WTC11 (cell line): Measurements from ENCODE around the gene OXT. TPM values are rescaled to one million over a fixed set of nuclear protein-coding genes. Genes with fewer than 3 reads are reported as not detected.

Experiments
- ATAC-seq: fragments of 200-7000 bp; cut with Tn5 transposase; 2 replicates; pipeline ENCODE4 v1.10.0; 2021; ENCODE audit warnings: mild to moderate bottlenecking, moderate library complexity
- CTCF ChIA-PET: fragments of 300-600 bp; sonication (Branson Sonifier 250); formaldehyde crosslinking; loops from one replicate; lab custom pipeline; 2021; ENCODE audit warnings: antibody characterized with exemption; lab: Charles Lee
- POLR2A ChIA-PET: fragments of 350-600 bp; sonication (Branson Sonifier 250); formaldehyde crosslinking; loops from one replicate; lab custom pipeline; 2021; ENCODE audit warnings: antibody characterized with exemption; lab: Charles Lee
- DNase-seq: peaks from one replicate; pipeline ENCODE4 v3.0.0; 2021; ENCODE audit warnings: low spot score
- H3K27ac Mint-ChIP-seq: 2 replicates; pipeline ENCODE4 v1.8.0; 2021; ENCODE audit warnings: mixed read lengths
- H3K27me3 Mint-ChIP-seq: 2 replicates; pipeline ENCODE4 v1.8.0; 2021; ENCODE audit warnings: low read depth, mild to moderate bottlenecking, moderate library complexity, mixed read lengths
- H3K36me3 Mint-ChIP-seq: 2 replicates; pipeline ENCODE4 v1.8.0; 2021; ENCODE audit warnings: mixed read lengths
- H3K4me1 Mint-ChIP-seq: 2 replicates; pipeline ENCODE4 v1.8.0; 2022; ENCODE audit warnings: mixed read lengths
- H3K4me3 Mint-ChIP-seq: 2 replicates; pipeline ENCODE4 v1.8.0; 2021; ENCODE audit warnings: mild to moderate bottlenecking, moderate library complexity, mixed read lengths
- H3K9me3 Mint-ChIP-seq: 2 replicates; pipeline ENCODE4 v1.8.0; 2021; ENCODE audit warnings: mixed read lengths
- ATF6 ChIP-seq: sonication (generic); formaldehyde crosslinking; IDR thresholded peaks from 2 replicates; pipeline ENCODE4 v1.8.1; 2023; ENCODE audit warnings: mild to moderate bottlenecking, missing genetic modification reagents
- E2F5 ChIP-seq: sonication (generic); formaldehyde crosslinking; IDR thresholded peaks from 2 replicates; pipeline ENCODE4 v1.8.1; 2022; ENCODE audit warnings: mild to moderate bottlenecking, moderate library complexity, missing genetic modification reagents
- FOXJ3 ChIP-seq: sonication (generic); formaldehyde crosslinking; IDR thresholded peaks from 2 replicates; pipeline ENCODE4 v1.9.0; 2021; ENCODE audit warnings: missing genetic modification reagents, mild to moderate bottlenecking, borderline replicate concordance
- GABPB1 ChIP-seq: sonication (generic); formaldehyde crosslinking; IDR thresholded peaks from 2 replicates; pipeline ENCODE4 v1.8.1; 2023; ENCODE audit warnings: mild to moderate bottlenecking, missing genetic modification reagents
- JAZF1 ChIP-seq: fragments of 250-450 bp; sonication (Bioruptor Pico); IDR thresholded peaks from 2 replicates; pipeline ENCODE4 v1.9.0; 2021; ENCODE audit warnings: moderate library complexity, mild to moderate bottlenecking, inconsistent platforms
- KAT7 ChIP-seq: sonication (generic); formaldehyde crosslinking; IDR thresholded peaks from 2 replicates; pipeline ENCODE4 v1.8.1; 2023; ENCODE audit warnings: missing genetic modification reagents, mild to moderate bottlenecking, borderline replicate concordance
- NFYB ChIP-seq: sonication (generic); formaldehyde crosslinking; conservative IDR thresholded peaks from 2 replicates; pipeline ENCODE4 v1.8.0; 2022; ENCODE audit warnings: low read depth, missing genetic modification reagents
- NR1H2 ChIP-seq: sonication (generic); formaldehyde crosslinking; IDR thresholded peaks from 2 replicates; pipeline ENCODE4 v1.9.0; 2021; ENCODE audit warnings: mild to moderate bottlenecking, moderate library complexity, missing genetic modification reagents
- PRRX2 ChIP-seq: fragments of 250-450 bp; sonication (Bioruptor Pico); IDR thresholded peaks from 2 replicates; pipeline ENCODE4 v1.8.0; 2021; ENCODE audit warnings: mild to moderate bottlenecking
- RELA ChIP-seq: sonication (generic); formaldehyde crosslinking; IDR thresholded peaks from 2 replicates; pipeline ENCODE4 v1.8.1; 2022; ENCODE audit warnings: missing genetic modification reagents, mild to moderate bottlenecking, borderline replicate concordance
- TEAD1 ChIP-seq: sonication (generic); formaldehyde crosslinking; IDR thresholded peaks from 2 replicates; pipeline ENCODE4 v1.8.0; 2022; ENCODE audit warnings: mild to moderate bottlenecking, missing genetic modification reagents
- USF1 ChIP-seq: sonication (generic); formaldehyde crosslinking; IDR thresholded peaks from 2 replicates; pipeline ENCODE4 v1.8.0; 2022; ENCODE audit warnings: mild to moderate bottlenecking, missing genetic modification reagents
- ZBTB43 ChIP-seq: sonication (generic); formaldehyde crosslinking; IDR thresholded peaks from 2 replicates; pipeline ENCODE4 v1.8.1; 2023; ENCODE audit warnings: mild to moderate bottlenecking, missing genetic modification reagents
- ZNF263 ChIP-seq: sonication (generic); formaldehyde crosslinking; IDR thresholded peaks from 2 replicates; pipeline ENCODE4 v1.8.1; 2022; ENCODE audit warnings: low read depth, mild to moderate bottlenecking, moderate library complexity, missing genetic modification reagents
- ZNF317 ChIP-seq: sonication (generic); formaldehyde crosslinking; IDR thresholded peaks from 2 replicates; pipeline ENCODE4 v1.8.1; 2023; ENCODE audit warnings: low read depth, mild to moderate bottlenecking, moderate library complexity, missing genetic modification reagents, borderline replicate concordance
- ZNF671 ChIP-seq: fragments of 250-450 bp; sonication (Bioruptor Pico); IDR thresholded peaks from 2 replicates; pipeline ENCODE4 v1.8.0; 2021; ENCODE audit warnings: mild to moderate bottlenecking
- ZSCAN18 ChIP-seq: fragments of 250-450 bp; sonication (Bioruptor Pico); IDR thresholded peaks from 2 replicates; pipeline ENCODE4 v2.1.2; 2022; ENCODE audit warnings: mild to moderate bottlenecking, moderate library complexity
- total RNA-seq: library from RNA; stranded (reverse); gene quantifications from 3 replicates; pipeline ENCODE4 v1.2.3, GENCODE V29; 2021
- TF ChIP-seq, protein P1 (sequence below): sonication (generic); formaldehyde crosslinking; IDR thresholded peaks from 2 replicates; pipeline ENCODE4 v1.8.1; 2023; ENCODE audit warnings: mild to moderate bottlenecking, missing genetic modification reagents, moderate library complexity
- TF ChIP-seq, protein P2 (sequence below): sonication (generic); formaldehyde crosslinking; IDR thresholded peaks from 2 replicates; pipeline ENCODE4 v1.8.1; 2023; ENCODE audit warnings: mild to moderate bottlenecking, moderate library complexity, missing genetic modification reagents

Gene OXT
- total RNA-seq, 1 experiment from 2014 or later: not detected

- Mint-ChIP-seq H3K27ac (no peak overlapping the region), H3K36me3 (peaks cover 27% of the 10 kb centered on the region), H3K27me3 (no peaks in the 10 kb centered on the region), H3K4me1 (peaks cover 12% of the 10 kb centered on the region), H3K4me3 (peak overlapping the region; percentile 80), H3K9me3 (no peaks in the 10 kb centered on the region)
- DNase-seq: no peak
- CTCF ChIA-PET: no interaction called here
- POLR2A ChIA-PET: interaction anchor here (1.0 kb wide), 1 partner anchor 282 kb away, joined by 3 read pairs; no protein-coding TSS in a partner anchor
- no peak for ATAC-seq
- TF ChIP-seq E2F5 (CRISPR knock-in tag) (no peak), USF1 (CRISPR knock-in tag) (no peak), ZSCAN18 (CRISPR knock-in tag) (no peak), ZNF263 (CRISPR knock-in tag) (no peak), FOXJ3 (CRISPR knock-in tag) (no peak), ATF6 (CRISPR knock-in tag) (no peak), ZBTB43 (CRISPR knock-in tag) (no peak), ZNF671 (CRISPR knock-in tag) (no peak), TEAD1 (no peak)
Observed at GRCh38 chr20:3047486-3048419, 23.7 kb upstream of the OXT start.

GRCh38 chr20:3051385-3052019 lies 19.9 kb upstream of the OXT start:
- ATAC-seq: no peak
- peaks cover 6% of the 10 kb centered on the region for H3K4me1 Mint-ChIP-seq
- no peak for TF ChIP-seq NR1H2 (CRISPR knock-in tag)
- TF ChIP-seq JAZF1 (CRISPR knock-in tag): no peak
- TF ChIP-seq KAT7: no peak
- TF ChIP-seq, protein P1, sequence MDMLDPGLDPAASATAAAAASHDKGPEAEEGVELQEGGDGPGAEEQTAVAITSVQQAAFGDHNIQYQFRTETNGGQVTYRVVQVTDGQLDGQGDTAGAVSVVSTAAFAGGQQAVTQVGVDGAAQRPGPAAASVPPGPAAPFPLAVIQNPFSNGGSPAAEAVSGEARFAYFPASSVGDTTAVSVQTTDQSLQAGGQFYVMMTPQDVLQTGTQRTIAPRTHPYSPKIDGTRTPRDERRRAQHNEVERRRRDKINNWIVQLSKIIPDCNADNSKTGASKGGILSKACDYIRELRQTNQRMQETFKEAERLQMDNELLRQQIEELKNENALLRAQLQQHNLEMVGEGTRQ: no peak
- TF ChIP-seq GABPB1 (CRISPR knock-in tag): no peak
- no peak for TF ChIP-seq NFYB
- TF ChIP-seq, protein P2, sequence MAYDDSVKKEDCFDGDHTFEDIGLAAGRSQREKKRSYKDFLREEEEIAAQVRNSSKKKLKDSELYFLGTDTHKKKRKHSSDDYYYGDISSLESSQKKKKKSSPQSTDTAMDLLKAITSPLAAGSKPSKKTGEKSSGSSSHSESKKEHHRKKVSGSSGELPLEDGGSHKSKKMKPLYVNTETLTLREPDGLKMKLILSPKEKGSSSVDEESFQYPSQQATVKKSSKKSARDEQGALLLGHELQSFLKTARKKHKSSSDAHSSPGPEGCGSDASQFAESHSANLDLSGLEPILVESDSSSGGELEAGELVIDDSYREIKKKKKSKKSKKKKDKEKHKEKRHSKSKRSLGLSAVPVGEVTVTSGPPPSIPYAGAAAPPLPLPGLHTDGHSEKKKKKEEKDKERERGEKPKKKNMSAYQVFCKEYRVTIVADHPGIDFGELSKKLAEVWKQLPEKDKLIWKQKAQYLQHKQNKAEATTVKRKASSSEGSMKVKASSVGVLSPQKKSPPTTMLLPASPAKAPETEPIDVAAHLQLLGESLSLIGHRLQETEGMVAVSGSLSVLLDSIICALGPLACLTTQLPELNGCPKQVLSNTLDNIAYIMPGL: no peak
- no peak for TF ChIP-seq ZNF317 (CRISPR knock-in tag)
- no peak for TF ChIP-seq RELA (CRISPR knock-in tag)
- no peak for TF ChIP-seq PRRX2 (CRISPR knock-in tag)

More at GRCh38 chr20:3051385-3052019, 19.9 kb upstream of the OXT start:
- no peaks in the 10 kb centered on the region for H3K9me3 Mint-ChIP-seq
- H3K27me3 Mint-ChIP-seq: no peaks in the 10 kb centered on the region
- H3K27ac Mint-ChIP-seq: no peak overlapping the region
- ChIA-PET POLR2A (no interaction called here), CTCF (interaction anchor here (0.6 to 1.2 kb wide), 3 partner anchors 18 to 384 kb away, joined by 3 to 4 read pairs (median 4); no protein-coding TSS in a partner anchor)
- no peak overlapping the region for H3K4me3 Mint-ChIP-seq
- no peak for DNase-seq
- H3K36me3 Mint-ChIP-seq: peaks cover 26% of the 10 kb centered on the region
